ENCODE results near the gene GSDMA.

The GSDMA gene

GRCh38 chr17:39955726-39956225 is 7.0 kb upstream of the GSDMA start:
- TF ChIP-seq CTCF (conservative IDR thresholded peaks at IDR 0.05; ENCODE audit: low read depth) = no peak
- no peak for DNase-seq (ENCODE audit: low spot score)
- H3K27ac ChIP-seq = no peak overlapping the region
- CTCF ChIA-PET = interaction anchor here (2.3 kb wide), 1 partner anchor 24 kb away, joined by 9 read pairs; the partner anchor contains the start of gene PSMD3
- POLR2A ChIA-PET (ENCODE audit: low non-redundant PET) = no interaction called here

- TF ChIP-seq CTCF (conservative IDR thresholded peaks at IDR 0.05; ENCODE audit: low read depth) = no peak
- ChIA-PET CTCF (interaction anchor here (0.8 to 1.0 kb wide), 2 partner anchors 19 to 66 kb away, joined by 3 to 4 read pairs; no protein-coding TSS in a partner anchor), POLR2A (ENCODE audit: low non-redundant PET) (no interaction called here)
- DNase-seq (ENCODE audit: low spot score) = no peak
- H3K27ac ChIP-seq = no peak overlapping the region
Observed at GRCh38 chr17:39960524-39961041, 2.2 kb upstream of the GSDMA start.

- ChIA-PET CTCF (interaction anchor here (0.6 to 2.0 kb wide), 3 partner anchors 16 to 342 kb away, joined by 4 to 7 read pairs (median 4); partner anchors contain the start of gene PSMD3), POLR2A (ENCODE audit: low non-redundant PET) (no interaction called here)
- DNase-seq (ENCODE audit: low spot score) = peak; percentile 69
- no peak overlapping the region for H3K27ac ChIP-seq
- no peak for TF ChIP-seq CTCF (conservative IDR thresholded peaks at IDR 0.05; ENCODE audit: low read depth)
Observed at GRCh38 chr17:39963829-39964228, 1.0 kb downstream of the GSDMA start.

GRCh38 chr17:39965017-39965699 is 2.4 kb downstream of the GSDMA start:
- DNase-seq (ENCODE audit: low spot score) = no peak
- ChIA-PET POLR2A (ENCODE audit: low non-redundant PET) (no interaction called here), CTCF (no interaction called here)
- TF ChIP-seq CTCF (conservative IDR thresholded peaks at IDR 0.05; ENCODE audit: low read depth) = no peak
- no peak overlapping the region for H3K27ac ChIP-seq

- CTCF ChIA-PET = interaction anchor here (0.5 to 1.0 kb wide), 3 partner anchors 9 to 213 kb away, joined by 3 to 4 read pairs (median 3); no protein-coding TSS in a partner anchor
- no peak overlapping the region for H3K27ac ChIP-seq
- POLR2A ChIA-PET (ENCODE audit: low non-redundant PET) = no interaction called here
- DNase-seq (ENCODE audit: low spot score) = no peak
- no peak for TF ChIP-seq CTCF (conservative IDR thresholded peaks at IDR 0.05; ENCODE audit: low read depth)
Observed at GRCh38 chr17:39966771-39967170, 4.0 kb downstream of the GSDMA start.

- no peak overlapping the region for H3K27ac ChIP-seq
- POLR2A ChIA-PET (ENCODE audit: low non-redundant PET) = no interaction called here
- no peak for DNase-seq (ENCODE audit: low spot score)
- TF ChIP-seq CTCF (conservative IDR thresholded peaks at IDR 0.05; ENCODE audit: low read depth) = no peak
- CTCF ChIA-PET = interaction anchor here (0.9 kb wide), 1 partner anchor 10 kb away, joined by 6 read pairs; no protein-coding TSS in a partner anchor
Observed at GRCh38 chr17:39968761-39969160, 6.0 kb downstream of the GSDMA start.
